K562 (cell line): ENCODE results near the gene SPAG4. TPM values are rescaled to one million over a fixed set of nuclear protein-coding genes. Genes with fewer than 3 reads are reported as not detected.

ENCODE experiments used
- ATAC-seq: fragments of 200-7000 bp; cut with Tn5 transposase; 3 replicates; pipeline ENCODE4 v1.9.1; 2020; ENCODE audit warnings: moderate library complexity
- BruUV-seq: library from RNA; stranded (reverse); fragments of 400-500 nt; replicated peaks from 2 replicates; lab custom pipeline; 2021; lab: Mats Ljungman, UMichigan
- CTCF ChIA-PET: fragments of 300-600 bp; formaldehyde crosslinking; extraction: SDS; loops from one replicate; lab custom pipeline; 2021; ENCODE audit warnings: low intra/inter-chr PET ratio; lab: Yijun Ruan, JAX
- POLR2A ChIA-PET: fragments of 300-600, 350-650 bp; sonication (Branson Sonifier 250); formaldehyde crosslinking; extraction: SDS; loops from one replicate; lab custom pipeline; 2021; ENCODE audit warnings: antibody characterized with exemption, inconsistent platforms; lab: Yijun Ruan, JAX
- DNase-seq, 4 experiments: peaks; one replicate each; pipeline versions ENCODE4 v3.0.0 to v3.0.0-alpha.2; 2011 to 2018; ENCODE audit warnings: low spot score in 3 of 4, mixed read lengths in 3 of 4; ENCODE audit errors: extremely low read depth in 1 of 4
- FAIRE-seq: peaks from 2 replicates; lab custom pipeline; 2011; peaks lifted over from hg19 to GRCh38; lab: Jason Lieb, UNC
- H2AFZ ChIP-seq: 2 replicates; pipeline ENCODE4 v1.6.0; 2011; ENCODE audit warnings: low read depth, low read length, control low read depth, inconsistent platforms
- H3K27ac ChIP-seq: fragments of 200-600 bp; 3 replicates; pipeline ENCODE4 v1.8.0; 2011; ENCODE audit warnings: low read depth, mild to moderate bottlenecking, control low read depth, inconsistent platforms, low read length, moderate library complexity, mixed read lengths; ENCODE audit errors: extremely low read depth
- H3K27me3 ChIP-seq, 2 experiments: fragments of 300-600 bp in 1 of 2; 2 replicates in 1 of 2; 3 replicates in 1 of 2; pipeline versions ENCODE4 v1.6.0 to v1.8.0; 2011; ENCODE audit warnings: inconsistent platforms in 2 of 2, low read length in 2 of 2, mild to moderate bottlenecking in 1 of 2, mixed read lengths in 1 of 2, moderate library complexity in 1 of 2; ENCODE audit not compliant: control insufficient read depth in 2 of 2, insufficient read depth in 2 of 2
- H3K36me3 ChIP-seq: fragments of 300-600 bp; 3 replicates; pipeline ENCODE4 v1.8.0; 2011; ENCODE audit warnings: mild to moderate bottlenecking, low read length, inconsistent platforms; ENCODE audit not compliant: control insufficient read depth, insufficient read depth
- H3K4me1 ChIP-seq, 2 experiments: fragments of 200-600 bp in 1 of 2; replicated peaks in 1 of 2; 2 replicates in 1 of 2; 3 replicates in 1 of 2; pipeline versions ENCODE4 v1.5.1 to v1.8.0; 2011; ENCODE audit warnings: inconsistent platforms in 2 of 2, low read length in 2 of 2, mild to moderate bottlenecking in 1 of 2, mixed read lengths in 1 of 2, moderate library complexity in 1 of 2; ENCODE audit not compliant: control insufficient read depth in 2 of 2, insufficient read depth in 2 of 2
- H3K4me2 ChIP-seq: 2 replicates; pipeline ENCODE4 v1.6.1; 2011; ENCODE audit warnings: low read length, control low read depth, inconsistent platforms, mixed read lengths; ENCODE audit not compliant: insufficient read depth
- H3K4me3 ChIP-seq: fragments of 200-600 bp; sonication (generic), shearing (Covaris generic); 2 replicates; pipeline ENCODE4 v1.5.1; 2016; ENCODE audit warnings: control low read depth, inconsistent platforms
- H3K79me2 ChIP-seq: fragments of 200-600 bp; 3 replicates; pipeline ENCODE4 v1.8.0; 2011; ENCODE audit warnings: low read length, inconsistent platforms; ENCODE audit not compliant: control insufficient read depth, insufficient read depth
- H3K9ac ChIP-seq, 2 experiments: 2 replicates each; pipeline versions ENCODE4 v1.6.0 to v1.6.1; 2011; ENCODE audit warnings: low read depth in 2 of 2, low read length in 2 of 2, control low read depth in 1 of 2, inconsistent platforms in 1 of 2, mild to moderate bottlenecking in 1 of 2, mixed read lengths in 1 of 2; ENCODE audit not compliant: insufficient read depth in 1 of 2
- H3K9me1 ChIP-seq: one replicate; pipeline ENCODE4 v1.6.0; 2011; ENCODE audit warnings: inconsistent platforms, mild to moderate bottlenecking, low read length, moderate library complexity; ENCODE audit not compliant: control insufficient read depth, insufficient read depth
- H3K9me3 ChIP-seq: replicated peaks from 2 replicates; pipeline ENCODE4 v1.5.1; 2011; ENCODE audit warnings: low read depth, low read length, inconsistent platforms; ENCODE audit not compliant: control insufficient read depth, insufficient read depth
- H4K20me1 ChIP-seq: replicated peaks from 2 replicates; pipeline ENCODE4 v1.6.1; 2011; ENCODE audit warnings: low read length, inconsistent platforms, mixed read lengths; ENCODE audit not compliant: control insufficient read depth, insufficient read depth
- CBX1 ChIP-seq: sonication (generic); IDR thresholded peaks from 2 replicates; pipeline ENCODE4 v1.6.1; 2016; ENCODE audit warnings: antibody characterized with exemption, low read depth, mild to moderate bottlenecking
- DDX20 ChIP-seq: fragments of 450-650 bp; IDR thresholded peaks from 2 replicates; pipeline ENCODE4 v1.6.1; 2016; ENCODE audit warnings: missing genetic modification characterization, low read depth, mild to moderate bottlenecking, missing compliant biosample characterization, moderate library complexity
- ETS2 ChIP-seq: IDR thresholded peaks from 2 replicates; pipeline ENCODE4 v1.6.1; 2016; ENCODE audit warnings: borderline replicate concordance, missing genetic modification characterization, mild to moderate bottlenecking, moderate library complexity, missing compliant biosample characterization; ENCODE audit not compliant: poor library complexity, severe bottlenecking
- GTF2F1 ChIP-seq: IDR thresholded peaks from 2 replicates; pipeline ENCODE4 v1.6.1; 2011; ENCODE audit warnings: low read depth, low read length, improper control_type of control experiment
- KLF1 ChIP-seq: fragments of 450-650 bp; IDR thresholded peaks from 2 replicates; pipeline ENCODE4 v1.6.1; 2016; ENCODE audit warnings: missing genetic modification characterization, missing compliant biosample characterization
- NCOA6 ChIP-seq: fragments of 450-650 bp; IDR thresholded peaks from 2 replicates; pipeline ENCODE4 v1.6.1; 2017; ENCODE audit warnings: mild to moderate bottlenecking
- POLR2H ChIP-seq: IDR thresholded peaks from 2 replicates; pipeline ENCODE4 v1.6.1; 2016; ENCODE audit warnings: missing genetic modification characterization, low read depth, mild to moderate bottlenecking, control low read depth, missing compliant biosample characterization, moderate library complexity
- RERE ChIP-seq: sonication (generic); formaldehyde crosslinking; IDR thresholded peaks from 2 replicates; pipeline ENCODE4 v1.8.0; 2023; ENCODE audit warnings: missing genetic modification reagents, mild to moderate bottlenecking, borderline replicate concordance
- SREBF2 ChIP-seq: sonication (generic); formaldehyde crosslinking; IDR thresholded peaks from 2 replicates; pipeline ENCODE4 v1.4.0; 2020; ENCODE audit warnings: mild to moderate bottlenecking, missing genetic modification reagents
- USF1 ChIP-seq: sonication (generic); formaldehyde crosslinking; IDR thresholded peaks from 2 replicates; pipeline ENCODE4 v1.9.0; 2022; ENCODE audit warnings: mild to moderate bottlenecking, missing genetic modification reagents
- ZNF77 ChIP-seq: fragments of 250-450 bp; sonication (Bioruptor Pico); IDR thresholded peaks from 2 replicates; pipeline ENCODE4 v1.5.0; 2020
- WGBS: fragments of 100-300 bp; shearing (Covaris generic); methylation state at CpG from one replicate; pipeline ENCODE4 v1.1.6; 2016; ENCODE audit warnings: low coverage, mixed read lengths; ENCODE audit not compliant: insufficient coverage; ENCODE audit errors: missing lambda C conversion rate; 5-methylcytosine and 5-hydroxymethylcytosine counted together
- in situ Hi-C: fragments of 300-500 bp; cut with MboI; formaldehyde crosslinking; loops from 4 replicates; pipeline ENCODE4 v1.15.0; 2018; ENCODE audit warnings: inconsistent platforms, mixed read lengths
- intact Hi-C: fragments of 100-400 bp; cut with micrococcal nuclease; formaldehyde crosslinking; loops from 2 replicates; pipeline ENCODE4 v1.14.2; 2022
- polyA plus RNA-seq, 8 experiments: library from polyadenylated mRNA; depleted of rRNA in 4 of 8; stranded (reverse) in 5 of 8; unstranded in 3 of 8; fragments of >200 nt; fragmentation: Nextera tagmentation in 2 of 8; fragmentation: Illumina TruSeq in 1 of 8; extraction: Ambion mirVana in 2 of 8; extraction: Trizol in 1 of 8; gene quantifications; 2 replicates each; pipeline versions ENCODE4 v1.2.1 to v1.2.3, GENCODE V29; 2011 to 2014; ENCODE audit warnings: inconsistent platforms in 1 of 8, missing spikeins in 1 of 8
- total RNA-seq, 7 experiments: library from RNA; depleted of rRNA in 6 of 7; stranded (reverse); fragments of >200 nt in 6 of 7; fragmentation: Illumina TruSeq in 2 of 7; extraction: Trizol in 2 of 7; gene quantifications; 2 replicates each; pipeline versions ENCODE4 v1.2.1 to v1.2.3, GENCODE V29; 2011 to 2021; ENCODE audit warnings: low replicate concordance in 1 of 7

SPAG4 gene
- total and polyA plus RNA-seq, 9 of the 15 experiments (the other 6 are each of a cell fraction or from before 2014, with no cell fraction given) = 1.6 to 11.4 (median 4.6) TPM

- Histone ChIP-seq H3K4me2 (peak overlapping the region; percentile 75), H3K9me3 (no peaks in the 10 kb centered on the region), H3K4me3 (peak overlapping the region; percentile 42; the same call in 1 of the 2 replicates), H3K27ac (peak overlapping the region; percentile 84; the same call in 1 of the 3 replicates), H2AFZ (no peak overlapping the region), H3K4me1 (peaks cover 7 to 39% of the 10 kb centered on the region in 2 experiments; a peak in 4 of 5 replicates), H3K9me1 (no peaks in the 10 kb centered on the region), H4K20me1 (no peaks in the 10 kb centered on the region), H3K9ac (peak overlapping the region; percentile 32 to 55; a peak in 2 of 4 replicates), H3K79me2 (0 out of 3 replicates have a peak, but pooled peaks cover 4% of the 10 kb centered on the region), H3K27me3 (no peaks in the 10 kb centered on the region), H3K36me3 (0 out of 3 replicates have a peak, but pooled peaks cover 4% of the 10 kb centered on the region)
- 85% methylated on average over 27 of the region's 35 CpGs for WGBS
- ATAC-seq (no peak), DNase-seq (no peak), FAIRE-seq (no peak)
- in situ Hi-C loops = no loop called here
- POLR2A ChIA-PET = interaction anchor here (0.5 to 0.7 kb wide), 2 partner anchors 8 to 153 kb away, joined by 3 to 6 read pairs; partner anchors contain the start of gene PHF20
- CTCF ChIA-PET = no interaction called here
- no TSS peak for BruUV-seq
- intact Hi-C loops = loop anchor here (5.0 to 10.0 kb wide), 2 partner anchors 44 to 154 kb away; partner anchors contain the start of genes CPNE1 and RBM12
- TF ChIP-seq RERE (no peak), SREBF2 (CRISPR knock-in tag) (no peak), ZNF77 (CRISPR knock-in tag) (no peak), CBX1 (no peak), DDX20 (tag) (no peak), ETS2 (tag) (no peak), USF1 (CRISPR knock-in tag) (no peak), NCOA6 (no peak), POLR2H (no peak), GTF2F1 (no peak), KLF1 (no peak)
These were observed 2.9 kb downstream of the SPAG4 start for GRCh38 chr20:35618263-35619131.
